Smooth muscle cell (in vitro differentiated cells): ENCODE measurements around the gene CD99L2. TPM values are rescaled to one million over a fixed set of nuclear protein-coding genes. Genes with fewer than 3 reads are reported as not detected.

Experiments
- DNase-seq: peaks from one replicate; lab custom pipeline; 2025; ENCODE audit not compliant: unreplicated experiment; lab: John Stamatoyannopoulos, UW
- H2AFZ ChIP-seq: fragments of 200-600 bp; sonication (generic); 2 replicates; pipeline ENCODE4 v1.6.0; 2016; ENCODE audit warnings: antibody characterized with exemption, low read depth, mild to moderate bottlenecking
- H3F3A ChIP-seq: fragments of 200-600 bp; sonication (generic); 2 replicates; pipeline ENCODE4 v1.6.0; 2017; ENCODE audit warnings: antibody characterized with exemption, low read depth
- H3K27ac ChIP-seq: fragments of 200-600 bp; sonication (generic); 2 replicates; pipeline ENCODE4 v1.5.1; 2016; ENCODE audit warnings: low read depth, mild to moderate bottlenecking
- H3K27me3 ChIP-seq: fragments of 200-600 bp; sonication (generic); 2 replicates; pipeline ENCODE4 v1.6.1; 2016; ENCODE audit warnings: low read depth, mild to moderate bottlenecking
- H3K36me3 ChIP-seq: fragments of 200-600 bp; sonication (generic); 2 replicates; pipeline ENCODE4 v1.5.1; 2016; ENCODE audit warnings: low read depth
- H3K4me1 ChIP-seq: fragments of 200-600 bp; sonication (generic); 2 replicates; pipeline ENCODE4 v1.5.1; 2016; ENCODE audit warnings: low read depth
- H3K4me2 ChIP-seq: fragments of 200-600 bp; sonication (generic); 2 replicates; pipeline ENCODE4 v1.6.0; 2016; ENCODE audit warnings: mild to moderate bottlenecking
- H3K4me3 ChIP-seq: fragments of 200-600 bp; sonication (generic); 2 replicates; pipeline ENCODE4 v1.5.1; 2016; ENCODE audit warnings: mild to moderate bottlenecking
- H3K79me2 ChIP-seq: fragments of 200-600 bp; sonication (generic); 2 replicates; pipeline ENCODE4 v1.6.0; 2016; ENCODE audit warnings: low read depth, mild to moderate bottlenecking
- H3K9ac ChIP-seq: fragments of 200-600 bp; sonication (generic); 2 replicates; pipeline ENCODE4 v1.6.0; 2016; ENCODE audit warnings: low read depth
- H3K9me3 ChIP-seq: fragments of 200-600 bp; sonication (generic); replicated peaks from 2 replicates; pipeline ENCODE4 v1.5.1; 2016; ENCODE audit warnings: low read depth
- H4K20me1 ChIP-seq: fragments of 200-600 bp; sonication (generic); 2 replicates; pipeline ENCODE4 v1.6.0; 2016; ENCODE audit warnings: low read depth
- WGBS: methylation state at CpG from one replicate; pipeline ENCODE4 v1.1.7; 2016; ENCODE audit warnings: low lambda C conversion rate; 5-methylcytosine and 5-hydroxymethylcytosine counted together
- polyA plus RNA-seq: library from polyadenylated mRNA; unstranded; fragments of >200 nt; fragmentation: Nextera tagmentation; extraction: Ambion mirVana; gene quantifications from 2 replicates; pipeline ENCODE4 v1.2.1, GENCODE V29; 2016
- total RNA-seq: library from RNA; depleted of rRNA; stranded (reverse); fragments of >200 nt; gene quantifications from 2 replicates; pipeline ENCODE4 v1.2.3, GENCODE V29; 2014
- TF ChIP-seq, protein P1 (sequence below): fragments of 200-600 bp; sonication (generic); IDR thresholded peaks from 2 replicates; pipeline ENCODE4 v1.5.1; 2017; ENCODE audit warnings: borderline replicate concordance, mild to moderate bottlenecking, antibody characterized with exemption; ENCODE audit not compliant: insufficient read depth, poor library complexity, severe bottlenecking

CD99L2 gene
- total and polyA plus RNA-seq, 2 experiments from 2014 or later: 43.7 to 44.6 TPM

DNA sequence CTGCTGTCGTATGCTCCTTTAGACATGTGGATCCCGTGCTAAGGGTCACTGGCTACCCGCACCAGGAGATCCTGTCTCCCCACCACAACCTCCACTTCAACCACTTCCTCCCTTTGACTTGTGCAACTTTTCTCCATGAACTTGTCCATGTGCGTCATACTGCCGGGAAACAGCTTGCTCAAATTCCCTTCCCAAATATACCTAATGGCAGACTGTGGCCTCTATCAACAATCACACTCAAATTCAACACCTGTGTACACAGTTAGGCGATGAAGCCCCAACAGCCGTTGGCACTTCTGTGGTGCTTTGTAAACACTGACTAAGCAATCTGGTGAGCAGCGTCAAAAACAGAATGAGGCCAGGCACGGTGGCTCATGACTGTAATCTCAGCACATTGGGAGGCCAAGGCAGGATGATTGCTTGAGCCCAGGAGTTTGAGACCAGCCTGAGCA, 49.5 kb downstream of the CD99L2 start:
- H3K4me3 ChIP-seq: no peak overlapping the region
- H3K9me3 ChIP-seq: no peaks in the 10 kb centered on the region
- H3F3A ChIP-seq: no peaks in the 10 kb centered on the region
- H2AFZ ChIP-seq: no peak overlapping the region
- TF ChIP-seq, protein P1, sequence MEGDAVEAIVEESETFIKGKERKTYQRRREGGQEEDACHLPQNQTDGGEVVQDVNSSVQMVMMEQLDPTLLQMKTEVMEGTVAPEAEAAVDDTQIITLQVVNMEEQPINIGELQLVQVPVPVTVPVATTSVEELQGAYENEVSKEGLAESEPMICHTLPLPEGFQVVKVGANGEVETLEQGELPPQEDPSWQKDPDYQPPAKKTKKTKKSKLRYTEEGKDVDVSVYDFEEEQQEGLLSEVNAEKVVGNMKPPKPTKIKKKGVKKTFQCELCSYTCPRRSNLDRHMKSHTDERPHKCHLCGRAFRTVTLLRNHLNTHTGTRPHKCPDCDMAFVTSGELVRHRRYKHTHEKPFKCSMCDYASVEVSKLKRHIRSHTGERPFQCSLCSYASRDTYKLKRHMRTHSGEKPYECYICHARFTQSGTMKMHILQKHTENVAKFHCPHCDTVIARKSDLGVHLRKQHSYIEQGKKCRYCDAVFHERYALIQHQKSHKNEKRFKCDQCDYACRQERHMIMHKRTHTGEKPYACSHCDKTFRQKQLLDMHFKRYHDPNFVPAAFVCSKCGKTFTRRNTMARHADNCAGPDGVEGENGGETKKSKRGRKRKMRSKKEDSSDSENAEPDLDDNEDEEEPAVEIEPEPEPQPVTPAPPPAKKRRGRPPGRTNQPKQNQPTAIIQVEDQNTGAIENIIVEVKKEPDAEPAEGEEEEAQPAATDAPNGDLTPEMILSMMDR: no peak
- no peak overlapping the region for H3K27ac ChIP-seq
- peaks cover 9% of the 10 kb centered on the region for H3K79me2 ChIP-seq
- no peaks in the 10 kb centered on the region for H3K36me3 ChIP-seq
- H3K27me3 ChIP-seq: no peaks in the 10 kb centered on the region
- H3K9ac ChIP-seq: no peak overlapping the region
- peaks cover 20% of the 10 kb centered on the region for H4K20me1 ChIP-seq
- 81% methylated on average over 9 of the region's 9 CpGs for WGBS
- no peaks in the 10 kb centered on the region for H3K4me1 ChIP-seq
- no peak overlapping the region for H3K4me2 ChIP-seq
- DNase-seq: no peak

DNA sequence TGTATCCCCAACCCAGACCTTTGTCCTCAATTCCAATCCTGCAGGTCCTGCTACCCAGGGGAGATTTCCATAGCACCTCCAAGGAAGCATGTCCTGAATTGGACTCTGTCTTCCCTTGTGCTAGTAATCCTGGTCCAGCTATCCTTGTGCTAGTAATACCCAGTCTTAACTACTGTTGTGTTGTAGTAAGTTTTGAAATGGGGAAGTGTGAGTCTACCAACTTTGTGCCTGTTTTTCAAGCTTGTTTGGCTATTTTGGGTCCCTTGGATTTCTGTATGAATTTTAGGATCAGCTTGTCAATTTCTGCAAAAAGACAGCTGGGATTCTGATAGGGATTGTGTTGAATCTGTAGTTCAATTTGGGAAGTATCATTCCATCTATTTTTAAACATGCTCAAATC, 51.4 kb downstream of the CD99L2 start:
- H3K9ac ChIP-seq: no peak overlapping the region
- no peaks in the 10 kb centered on the region for H3K9me3 ChIP-seq
- peaks cover 30% of the 10 kb centered on the region for H4K20me1 ChIP-seq
- H3K27me3 ChIP-seq: no peaks in the 10 kb centered on the region
- no peak for DNase-seq
- no peaks in the 10 kb centered on the region for H3K4me1 ChIP-seq
- no peaks in the 10 kb centered on the region for H3F3A ChIP-seq
- peaks cover 9% of the 10 kb centered on the region for H3K79me2 ChIP-seq
- no peak overlapping the region for H3K4me2 ChIP-seq
- H2AFZ ChIP-seq: no peak overlapping the region
- no peak overlapping the region for H3K27ac ChIP-seq
- no peak overlapping the region for H3K4me3 ChIP-seq
- TF ChIP-seq, protein P1: no peak
- no peaks in the 10 kb centered on the region for H3K36me3 ChIP-seq

DNA sequence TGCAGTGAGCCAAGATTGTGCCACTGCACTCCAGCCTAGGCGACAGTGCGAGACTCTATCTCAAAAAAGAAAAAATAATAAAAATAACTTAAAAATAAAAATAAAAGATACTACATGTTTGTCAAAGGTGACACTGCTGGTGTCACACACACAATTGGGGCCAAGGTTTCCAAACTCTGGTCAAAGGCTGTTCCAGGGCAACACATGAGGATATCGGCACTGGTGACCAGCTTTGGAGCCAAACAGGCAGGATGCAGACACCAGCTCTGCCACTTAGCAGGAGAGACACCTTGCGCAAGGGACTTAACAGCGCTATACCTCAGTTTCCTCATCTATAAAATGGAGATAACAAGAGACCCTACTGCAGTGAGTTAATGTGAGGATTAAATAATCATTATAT, 52.3 kb downstream of the CD99L2 start:
- TF ChIP-seq, protein P1: no peak
- Histone ChIP-seq H4K20me1 (peaks cover 40% of the 10 kb centered on the region), H3K79me2 (peaks cover 9% of the 10 kb centered on the region), H3K9me3 (no peaks in the 10 kb centered on the region), H3K27me3 (no peaks in the 10 kb centered on the region), H3F3A (no peaks in the 10 kb centered on the region), H3K4me1 (no peaks in the 10 kb centered on the region), H3K4me2 (no peak overlapping the region), H3K27ac (no peak overlapping the region), H3K36me3 (no peaks in the 10 kb centered on the region), H3K4me3 (no peak overlapping the region), H2AFZ (no peak overlapping the region), H3K9ac (no peak overlapping the region)
- DNase-seq: no peak
- WGBS: 96% methylated on average over 5 of the region's 5 CpGs

DNA sequence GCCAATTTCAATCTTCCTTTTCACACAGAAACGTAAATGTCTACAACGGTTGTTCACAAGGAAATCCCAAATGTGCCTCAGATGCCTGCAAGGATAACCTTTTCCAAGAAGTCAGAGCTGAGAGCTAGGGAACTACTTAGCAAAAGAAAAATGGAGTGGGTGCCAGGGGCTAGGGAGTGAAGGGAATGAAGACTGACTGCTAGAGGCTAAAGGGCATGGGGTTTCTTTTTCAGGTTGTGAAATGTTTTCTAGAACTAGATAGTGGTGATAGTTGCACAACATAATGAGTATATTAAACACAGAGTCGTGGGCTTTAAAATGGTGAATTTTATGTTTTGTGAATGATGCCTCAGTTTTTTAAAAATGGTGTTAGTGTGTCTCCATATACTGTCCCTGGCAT, 53.4 kb downstream of the CD99L2 start:
- no peak overlapping the region for H3K4me3 ChIP-seq
- WGBS: 82% methylated on average over 3 of the region's 3 CpGs
- no peak for DNase-seq
- H4K20me1 ChIP-seq: peaks cover 43% of the 10 kb centered on the region
- no peak overlapping the region for H3K4me2 ChIP-seq
- TF ChIP-seq, protein P1: no peak
- H3K4me1 ChIP-seq: no peaks in the 10 kb centered on the region
- H3K79me2 ChIP-seq: peaks cover 9% of the 10 kb centered on the region
- H3F3A ChIP-seq: no peaks in the 10 kb centered on the region
- no peaks in the 10 kb centered on the region for H3K27me3 ChIP-seq
- H3K9ac ChIP-seq: no peak overlapping the region
- no peak overlapping the region for H3K27ac ChIP-seq
- H3K36me3 ChIP-seq: no peaks in the 10 kb centered on the region
- no peak overlapping the region for H2AFZ ChIP-seq
- H3K9me3 ChIP-seq: no peaks in the 10 kb centered on the region
